H9 (cell line): ENCODE measurements around the gene STIMATE. TPM values are rescaled to one million over a fixed set of nuclear protein-coding genes. Genes with fewer than 3 reads are reported as not detected.

Experiments used
- DNase-seq: peaks from one replicate; pipeline ENCODE4 v3.0.0-alpha.2; 2017
- H2AFZ ChIP-seq: one replicate; pipeline ENCODE4 v1.6.1; 2013; ENCODE audit warnings: mild to moderate bottlenecking, low read length, control low read depth, moderate library complexity
- H2AK5ac ChIP-seq: 2 replicates; pipeline ENCODE4 v1.6.1; 2013; ENCODE audit warnings: low read length, control low read depth, mixed read lengths; ENCODE audit not compliant: insufficient read length
- H2BK120ac ChIP-seq: one replicate; pipeline ENCODE4 v1.6.1; 2013; ENCODE audit warnings: low read depth, mild to moderate bottlenecking, low read length, control low read depth, inconsistent platforms; ENCODE audit not compliant: poor library complexity, severe bottlenecking
- H2BK12ac ChIP-seq: 2 replicates; pipeline ENCODE4 v1.6.1; 2013; ENCODE audit warnings: low read length, control low read depth, mixed read lengths, low read depth; ENCODE audit not compliant: insufficient read length
- H2BK15ac ChIP-seq: 2 replicates; pipeline ENCODE4 v1.6.1; 2013; ENCODE audit warnings: low read depth, low read length, control low read depth
- H2BK20ac ChIP-seq: one replicate; pipeline ENCODE4 v1.6.1; 2013; ENCODE audit warnings: low read depth, mild to moderate bottlenecking, low read length, control low read depth, inconsistent platforms; ENCODE audit not compliant: poor library complexity, severe bottlenecking
- H2BK5ac ChIP-seq: 2 replicates; pipeline ENCODE4 v1.6.1; 2013; ENCODE audit warnings: low read length, control low read depth, mixed read lengths; ENCODE audit not compliant: insufficient read length
- H3K14ac ChIP-seq: 2 replicates; pipeline ENCODE4 v1.6.1; 2013; ENCODE audit warnings: low read length, control low read depth; ENCODE audit not compliant: insufficient read depth
- H3K18ac ChIP-seq: 2 replicates; pipeline ENCODE4 v1.6.1; 2013; ENCODE audit warnings: low read depth, mild to moderate bottlenecking, mixed read lengths, low read length, control low read depth; ENCODE audit not compliant: insufficient read length
- H3K23ac ChIP-seq: 2 replicates; pipeline ENCODE4 v1.6.1; 2013; ENCODE audit warnings: low read length, control low read depth, mixed read lengths, low read depth; ENCODE audit not compliant: insufficient read length
- H3K23me2 ChIP-seq: 2 replicates; pipeline ENCODE4 v1.6.1; 2013; ENCODE audit warnings: low read depth, mild to moderate bottlenecking, mixed read lengths, low read length, control low read depth; ENCODE audit not compliant: insufficient read length, poor library complexity, severe bottlenecking
- H3K27ac ChIP-seq: 2 replicates; pipeline ENCODE4 v1.5.1; 2013; ENCODE audit warnings: low read length, control low read depth, mixed read lengths, low read depth; ENCODE audit not compliant: insufficient read length
- H3K27me3 ChIP-seq: 2 replicates; pipeline ENCODE4 v1.6.1; 2013; ENCODE audit warnings: low read length, control low read depth, inconsistent platforms; ENCODE audit not compliant: insufficient read depth
- H3K4ac ChIP-seq: 2 replicates; pipeline ENCODE4 v1.6.1; 2013; ENCODE audit warnings: low read depth, mild to moderate bottlenecking, control low read depth, inconsistent platforms, low read length, moderate library complexity
- H3K4me1 ChIP-seq: 2 replicates; pipeline ENCODE4 v1.6.1; 2013; ENCODE audit warnings: low read length, control low read depth, inconsistent platforms; ENCODE audit not compliant: insufficient read depth
- H3K4me2 ChIP-seq: 2 replicates; pipeline ENCODE4 v1.6.1; 2013; ENCODE audit warnings: low read length, control low read depth, mixed read lengths; ENCODE audit not compliant: insufficient read length, insufficient read depth
- H3K56ac ChIP-seq: 2 replicates; pipeline ENCODE4 v1.6.1; 2013; ENCODE audit warnings: low read depth, mild to moderate bottlenecking, mixed read lengths, low read length, control low read depth; ENCODE audit not compliant: insufficient read length
- H3K79me1 ChIP-seq: 2 replicates; pipeline ENCODE4 v1.6.1; 2013; ENCODE audit warnings: low read depth, mild to moderate bottlenecking, moderate library complexity, low read length, control low read depth, inconsistent platforms; ENCODE audit not compliant: insufficient read depth, poor library complexity, severe bottlenecking
- H3K79me2 ChIP-seq: 2 replicates; pipeline ENCODE4 v1.6.1; 2013; ENCODE audit warnings: low read length, control low read depth, inconsistent platforms; ENCODE audit not compliant: insufficient read depth
- H3K9ac ChIP-seq: 2 replicates; pipeline ENCODE4 v1.6.1; 2013; ENCODE audit warnings: low read length, control low read depth, mixed read lengths; ENCODE audit not compliant: insufficient read length; ENCODE audit errors: extremely low read depth
- H3K9me3 ChIP-seq: one replicate; pipeline ENCODE4 v1.6.1; 2013; ENCODE audit warnings: low read depth, low read length, inconsistent platforms; ENCODE audit not compliant: control insufficient read depth
- H3T11ph ChIP-seq: one replicate; pipeline ENCODE4 v1.6.1; 2013; ENCODE audit warnings: mild to moderate bottlenecking, low read length, control low read depth, inconsistent platforms
- H4K20me1 ChIP-seq: one replicate; pipeline ENCODE4 v1.6.1; 2013; ENCODE audit not compliant: control insufficient read depth, insufficient read length, insufficient read depth
- H4K5ac ChIP-seq: 2 replicates; pipeline ENCODE4 v1.6.1; 2013; ENCODE audit warnings: low read depth, mild to moderate bottlenecking, mixed read lengths, low read length, control low read depth; ENCODE audit not compliant: insufficient read length
- H4K8ac ChIP-seq: replicated peaks from 2 replicates; pipeline ENCODE4 v1.6.1; 2013; ENCODE audit warnings: low read length, control low read depth, mixed read lengths, low read depth; ENCODE audit not compliant: insufficient read length
- H4K91ac ChIP-seq: 2 replicates; pipeline ENCODE4 v1.6.1; 2013; ENCODE audit warnings: low read depth, mild to moderate bottlenecking, moderate library complexity, mixed read lengths, low read length, control low read depth; ENCODE audit not compliant: insufficient read length
- H3K27ac Mint-ChIP-seq, 3 experiments: 2 replicates in 2 of 3; 3 replicates in 1 of 3; pipeline ENCODE4 v1.8.0; 2020 to 2021; ENCODE audit warnings: mixed read lengths in 3 of 3, mild to moderate bottlenecking in 1 of 3, moderate library complexity in 1 of 3
- H3K27me3 Mint-ChIP-seq: 2 replicates; pipeline ENCODE4 v1.8.0; 2021; ENCODE audit warnings: low read depth, mild to moderate bottlenecking, moderate library complexity, mixed read lengths
- H3K36me3 Mint-ChIP-seq, 3 experiments: 2 replicates in 2 of 3; 3 replicates in 1 of 3; pipeline ENCODE4 v1.8.0; 2020 to 2021; ENCODE audit warnings: low read depth in 3 of 3, mixed read lengths in 3 of 3; ENCODE audit not compliant: insufficient read depth in 1 of 3
- H3K4me1 Mint-ChIP-seq, 2 experiments: 2 replicates each; pipeline ENCODE4 v1.8.0; 2020; ENCODE audit warnings: mixed read lengths in 2 of 2
- H3K4me3 Mint-ChIP-seq, 2 experiments: 2 replicates in 1 of 2; 3 replicates in 1 of 2; pipeline ENCODE4 v1.8.0; 2020 to 2021; ENCODE audit warnings: mild to moderate bottlenecking in 2 of 2, mixed read lengths in 2 of 2, moderate library complexity in 1 of 2
- H3K9me3 Mint-ChIP-seq, 2 experiments: 2 replicates in 1 of 2; 3 replicates in 1 of 2; pipeline ENCODE4 v1.8.0; 2020; ENCODE audit warnings: mild to moderate bottlenecking in 2 of 2, mixed read lengths in 2 of 2, moderate library complexity in 1 of 2
- WGBS: extraction: QIAGEN DNeasy Blood & Tissue Kit; methylation state at CpG from one replicate; pipeline ENCODE4 v1.1.7; 2013; ENCODE audit warnings: missing lambda C conversion rate, low lambda C conversion rate, mixed read lengths; ENCODE audit not compliant: insufficient read length; ENCODE audit errors: extremely low coverage; 5-methylcytosine and 5-hydroxymethylcytosine counted together
- total RNA-seq: library from RNA; stranded (reverse); gene quantifications from 2 replicates; pipeline ENCODE4 v1.2.1, GENCODE V29; 2021
- TF ChIP-seq, protein P1 (sequence below): fragments of 200-600 bp; sonication (generic); conservative IDR thresholded peaks from 3 replicates; pipeline ENCODE4 v1.8.0; 2021; ENCODE audit warnings: antibody characterized with exemption, mild to moderate bottlenecking

Gene STIMATE
- total RNA-seq, 1 experiment from 2014 or later = 25.6 TPM

DNA sequence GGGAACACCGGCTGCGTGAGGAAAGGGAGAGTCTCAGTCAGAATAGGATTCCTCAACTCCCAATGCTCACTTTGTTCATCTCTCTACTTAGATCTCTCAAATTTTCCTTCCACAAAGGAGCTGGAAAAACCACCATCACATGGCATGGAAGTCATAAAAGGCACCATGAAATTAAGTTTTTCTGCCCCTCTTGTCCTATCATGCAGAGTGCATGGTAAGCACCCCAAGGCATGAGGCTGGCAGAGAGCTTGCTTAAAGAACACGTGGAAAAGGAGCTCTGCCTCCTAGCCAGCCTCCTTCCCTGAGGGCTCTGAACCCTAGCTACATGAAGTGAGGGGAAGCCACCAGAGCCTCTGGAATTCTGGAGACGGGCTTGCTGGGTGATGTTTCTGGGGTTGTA, 17.8 kb downstream of the STIMATE start:
- H3K9me3 ChIP-seq = no peaks in the 10 kb centered on the region
- no peaks in the 10 kb centered on the region for H3K79me1 ChIP-seq
- no CpG with 5 or more reads among the region's 4 CpGs for WGBS
- no peak overlapping the region for H3K4ac ChIP-seq
- no peaks in the 10 kb centered on the region for H4K20me1 ChIP-seq
- no peak overlapping the region for H2BK120ac ChIP-seq
- H3K56ac ChIP-seq = no peak overlapping the region
- H3K27ac Mint-ChIP-seq = no peak overlapping the region; a peak in 1 of 7 replicates
- no peak overlapping the region for H4K91ac ChIP-seq
- no peak overlapping the region for H3K23ac ChIP-seq
- no peak overlapping the region for H2BK15ac ChIP-seq
- no peak overlapping the region for H2AFZ ChIP-seq
- H4K8ac ChIP-seq = no peak overlapping the region
- peaks cover 13 to 14% of the 10 kb centered on the region in 2 experiments for H3K4me1 Mint-ChIP-seq
- H3K9me3 Mint-ChIP-seq = no peaks in the 10 kb centered on the region
- no peak overlapping the region for H3K18ac ChIP-seq
- no peaks in the 10 kb centered on the region for H3K79me2 ChIP-seq
- no peak overlapping the region for H2AK5ac ChIP-seq
- no peak overlapping the region for H4K5ac ChIP-seq
- H3K36me3 Mint-ChIP-seq = peaks cover 0 to 4% (median under 1%) of the 10 kb centered on the region in 3 experiments; a peak in 3 of 7 replicates
- no peaks in the 10 kb centered on the region; the same call in 1 of the 2 replicates for H3K4me1 ChIP-seq
- TF ChIP-seq, protein P1, sequence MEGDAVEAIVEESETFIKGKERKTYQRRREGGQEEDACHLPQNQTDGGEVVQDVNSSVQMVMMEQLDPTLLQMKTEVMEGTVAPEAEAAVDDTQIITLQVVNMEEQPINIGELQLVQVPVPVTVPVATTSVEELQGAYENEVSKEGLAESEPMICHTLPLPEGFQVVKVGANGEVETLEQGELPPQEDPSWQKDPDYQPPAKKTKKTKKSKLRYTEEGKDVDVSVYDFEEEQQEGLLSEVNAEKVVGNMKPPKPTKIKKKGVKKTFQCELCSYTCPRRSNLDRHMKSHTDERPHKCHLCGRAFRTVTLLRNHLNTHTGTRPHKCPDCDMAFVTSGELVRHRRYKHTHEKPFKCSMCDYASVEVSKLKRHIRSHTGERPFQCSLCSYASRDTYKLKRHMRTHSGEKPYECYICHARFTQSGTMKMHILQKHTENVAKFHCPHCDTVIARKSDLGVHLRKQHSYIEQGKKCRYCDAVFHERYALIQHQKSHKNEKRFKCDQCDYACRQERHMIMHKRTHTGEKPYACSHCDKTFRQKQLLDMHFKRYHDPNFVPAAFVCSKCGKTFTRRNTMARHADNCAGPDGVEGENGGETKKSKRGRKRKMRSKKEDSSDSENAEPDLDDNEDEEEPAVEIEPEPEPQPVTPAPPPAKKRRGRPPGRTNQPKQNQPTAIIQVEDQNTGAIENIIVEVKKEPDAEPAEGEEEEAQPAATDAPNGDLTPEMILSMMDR = no peak
- no peak overlapping the region for H3K4me2 ChIP-seq
- no peak overlapping the region for H3K4me3 Mint-ChIP-seq
- no peak overlapping the region for H3K27ac ChIP-seq
- no peaks in the 10 kb centered on the region for H3K27me3 ChIP-seq
- no peak overlapping the region for H3T11ph ChIP-seq
- no peak overlapping the region for H3K9ac ChIP-seq
- DNase-seq = no peak
- no peaks in the 10 kb centered on the region for H3K27me3 Mint-ChIP-seq
- no peak overlapping the region for H2BK5ac ChIP-seq
- no peak overlapping the region for H3K14ac ChIP-seq
- no peak overlapping the region for H2BK20ac ChIP-seq
- no peak overlapping the region for H2BK12ac ChIP-seq
- H3K23me2 ChIP-seq = no peaks in the 10 kb centered on the region
